CD4-positive, alpha-beta T cell treated with Interleukin-1 beta for 1 hour (primary cell): Measurements from ENCODE around the gene ECPAS.
"Not testable (repeated sequence)": the region's sequence is repeated elsewhere in the genome, so short reads cannot be mapped to it uniquely, and the experiment has no call there.

Experiments
- DNase-seq, 2 donors: peaks; one replicate each; pipeline ENCODE4 v3.0.0-alpha.2; 2020 to 2022

Gene ECPAS

GRCh38 chr9:111467778-111468367 is 16.3 kb downstream of the ECPAS start:
- no peak for DNase-seq

GRCh38 chr9:111463048-111463447 is 21.1 kb downstream of the ECPAS start:
- DNase-seq: no peak

- DNase-seq: no peak
These were observed 25.8 kb downstream of the ECPAS start for GRCh38 chr9:111458139-111459009.

- no peak for DNase-seq
These were observed 27.7 kb downstream of the ECPAS start for GRCh38 chr9:111456529-111456928.

GRCh38 chr9:111455638-111456037 is 28.5 kb downstream of the ECPAS start:
- DNase-seq: no peak

GRCh38 chr9:111454751-111455150 is 29.4 kb downstream of the ECPAS start:
- no peak for DNase-seq

- no peak for DNase-seq
These were observed 32.6 kb downstream of the ECPAS start for GRCh38 chr9:111451570-111451969.

GRCh38 chr9:111450124-111450523 is 34.1 kb downstream of the ECPAS start:
- no peak for DNase-seq

GRCh38 chr9:111449705-111450104 is 34.5 kb downstream of the ECPAS start:
- no peak for DNase-seq

- DNase-seq: not testable (repeated sequence)
These were observed 38.4 kb downstream of the ECPAS start for GRCh38 chr9:111445799-111446198.

GRCh38 chr9:111443454-111443853 is 40.7 kb downstream of the ECPAS start:
- no peak for DNase-seq

- DNase-seq: no peak
These were observed 41.7 kb downstream of the ECPAS start for GRCh38 chr9:111442360-111443027.

GRCh38 chr9:111440226-111440625 is 44.0 kb downstream of the ECPAS start:
- DNase-seq: no peak

- DNase-seq: no peak
These were observed 45.5 kb downstream of the ECPAS start for GRCh38 chr9:111438541-111439235.

GRCh38 chr9:111436571-111436970 is 47.6 kb downstream of the ECPAS start:
- no peak for DNase-seq

GRCh38 chr9:111433082-111433481 is 51.1 kb downstream of the ECPAS start:
- no peak for DNase-seq

- no peak for DNase-seq
These were observed 52.5 kb downstream of the ECPAS start for GRCh38 chr9:111431684-111432083.

- DNase-seq: no peak
These were observed 55.0 kb downstream of the ECPAS start for GRCh38 chr9:111429175-111429574.

- DNase-seq: no peak
These were observed 57.0 kb downstream of the ECPAS start for GRCh38 chr9:111427186-111427585.

GRCh38 chr9:111423389-111423788 is 60.8 kb downstream of the ECPAS start:
- DNase-seq: no peak

GRCh38 chr9:111414406-111414805 is 69.8 kb downstream of the ECPAS start:
- DNase-seq: no peak

- no peak for DNase-seq
These were observed 70.2 kb downstream of the ECPAS start for GRCh38 chr9:111413996-111414395.

GRCh38 chr9:111412280-111412679 is 71.9 kb downstream of the ECPAS start:
- no peak for DNase-seq
